ENCODE results near the gene SLC39A12.

GRCh38 chr10:18086746-18087145 is 135.0 kb downstream of the SLC39A12 start:
- TF ChIP-seq CTCF (conservative IDR thresholded peaks at IDR 0.05; ENCODE audit: low read depth, low read length) (no peak), MAFK (IDR thresholded peaks at IDR 0.05; ENCODE audit: low read depth, low read length) (no peak), BHLHE40 (IDR thresholded peaks at IDR 0.05; ENCODE audit: low read depth, low read length) (no peak), RCOR1 (IDR thresholded peaks at IDR 0.05; ENCODE audit: insufficient replicate concordance, low read length) (no peak), RAD21 (IDR thresholded peaks at IDR 0.05; ENCODE audit: low read length) (no peak), POLR2A (IDR thresholded peaks at IDR 0.05; ENCODE audit: low read depth, low read length) (no peak), RFX5 (IDR thresholded peaks at IDR 0.05; ENCODE audit: low read depth, low read length) (no peak), MXI1 (IDR thresholded peaks at IDR 0.05; ENCODE audit: borderline replicate concordance, low read depth, low read length) (no peak), CEBPB (IDR thresholded peaks at IDR 0.05; ENCODE audit: low read depth, low read length) (no peak), ELK1 (IDR thresholded peaks at IDR 0.05; ENCODE audit: borderline replicate concordance, low read depth, low read length) (no peak), SMC3 (IDR thresholded peaks at IDR 0.05; ENCODE audit: low read depth, low read length) (no peak), CHD1 (IDR thresholded peaks at IDR 0.05; ENCODE audit: low read depth, low read length) (no peak), USF2 (IDR thresholded peaks at IDR 0.05; ENCODE audit: low read depth, low read length) (no peak), FOS (IDR thresholded peaks at IDR 0.05; ENCODE audit: low read depth, low read length) (no peak)
